HFF-Myc (cell line): ENCODE data around the gene SH3RF3.
"Not testable (repeated sequence)": the region's sequence is repeated elsewhere in the genome, so short reads cannot be mapped to it uniquely, and the experiment has no call there.

Experiments used
- DNase-seq: peaks from one replicate; pipeline ENCODE4 v3.0.0-alpha.2; 2011; ENCODE audit warnings: low read depth; ENCODE audit errors: extremely low read depth
- H3K4me3 ChIP-seq: replicated peaks from 2 replicates; pipeline ENCODE4 v1.5.1; 2011; ENCODE audit warnings: low read depth, mild to moderate bottlenecking, control low read depth, low read length
- CTCF ChIP-seq: IDR thresholded peaks from 2 replicates; pipeline ENCODE4 v1.5.1; 2012; ENCODE audit warnings: mild to moderate bottlenecking, low read depth, low read length, control low read depth; ENCODE audit errors: missing control alignments

The SH3RF3 gene

DNA sequence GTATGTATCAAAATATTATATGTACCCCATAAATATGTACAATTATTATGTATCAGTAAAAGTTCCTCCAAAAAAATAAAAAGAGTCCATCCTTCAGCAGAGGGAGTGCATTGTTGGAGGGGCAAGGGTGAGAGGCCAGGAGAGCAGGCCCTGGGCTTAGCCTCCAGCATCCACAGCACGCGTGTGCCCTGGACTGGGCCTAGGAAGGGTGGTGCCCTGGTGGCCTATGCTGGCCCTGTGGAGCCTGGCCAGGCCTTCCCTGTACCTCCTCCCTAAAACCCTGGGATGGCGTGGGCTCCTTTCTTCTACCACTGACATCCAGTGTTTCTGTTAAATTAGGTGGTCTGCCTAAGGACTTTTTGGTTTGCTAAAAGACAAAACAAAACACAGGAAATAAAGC lies 93.4 kb downstream of the SH3RF3 start:
- no peak for TF ChIP-seq CTCF
- no peak overlapping the region for H3K4me3 ChIP-seq
- no peak for DNase-seq

- no peak for TF ChIP-seq CTCF
- DNase-seq: no peak
- H3K4me3 ChIP-seq: no peak overlapping the region
Observed at GRCh38 chr2:109222825-109223471, 93.9 kb downstream of the SH3RF3 start.

DNA sequence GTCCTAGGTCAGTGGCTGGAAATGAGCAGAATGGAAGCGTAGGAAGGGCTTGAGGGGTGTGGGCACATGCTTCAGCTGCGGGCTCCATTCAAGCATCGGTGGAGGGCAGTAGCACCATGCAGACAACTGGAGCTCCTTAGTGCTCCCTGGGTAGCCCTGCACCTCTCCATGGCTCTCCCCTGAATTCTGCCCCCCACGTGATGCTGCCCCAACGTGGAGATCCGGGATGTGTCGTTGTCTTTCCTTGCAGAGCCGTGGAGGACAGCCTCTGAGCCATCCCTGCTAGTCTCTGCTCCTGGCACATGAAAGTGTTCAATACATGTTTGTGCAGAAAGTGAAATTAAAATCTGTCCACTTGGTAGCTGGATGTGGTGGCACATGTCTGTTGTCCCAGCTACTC lies 94.5 kb downstream of the SH3RF3 start:
- no peak for DNase-seq
- TF ChIP-seq CTCF: no peak
- no peak overlapping the region for H3K4me3 ChIP-seq

DNA sequence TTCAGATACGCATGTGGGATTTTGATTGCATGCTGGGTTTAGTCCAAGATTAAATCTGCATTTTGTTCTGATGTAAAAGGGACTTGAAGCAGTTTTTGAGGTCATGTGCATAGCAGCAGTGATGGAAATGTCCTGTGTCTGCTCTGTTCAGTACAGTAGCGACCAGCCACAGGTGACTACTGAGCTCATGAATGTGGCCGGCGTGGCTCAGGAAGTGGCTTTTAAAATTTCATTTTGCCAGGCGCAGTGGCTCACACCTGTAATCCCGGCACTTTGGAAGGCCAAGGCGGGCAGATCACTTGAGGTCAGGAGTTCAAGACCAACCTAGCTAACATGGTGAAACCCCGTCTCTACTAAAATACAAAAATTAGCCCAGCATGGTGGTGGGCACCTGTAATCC lies 95.3 kb downstream of the SH3RF3 start:
- DNase-seq, H3K4me3 ChIP-seq: not testable (repeated sequence)

GRCh38 chr2:109225170-109225782 lies 96.3 kb downstream of the SH3RF3 start:
- no peak overlapping the region for H3K4me3 ChIP-seq
- DNase-seq: no peak
- no peak for TF ChIP-seq CTCF

DNA sequence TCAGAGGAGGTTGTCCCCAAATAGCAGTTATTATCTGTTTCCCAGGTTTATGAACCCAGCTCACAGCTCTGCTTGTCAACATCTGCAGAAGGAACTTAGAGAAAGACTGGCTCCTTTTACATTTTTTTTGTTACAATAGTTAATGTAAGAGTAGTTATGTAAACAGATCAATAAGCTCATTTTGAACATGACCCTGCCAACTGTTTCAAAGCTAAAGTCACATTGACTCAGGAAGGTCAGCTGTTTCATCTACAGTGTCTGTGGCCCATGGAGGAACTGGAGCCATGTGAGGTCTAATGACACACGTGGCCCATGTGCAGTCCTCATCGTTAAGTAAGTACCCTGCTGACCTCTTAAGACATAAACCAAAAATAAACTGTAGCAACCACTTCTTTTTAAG lies 97.1 kb downstream of the SH3RF3 start:
- H3K4me3 ChIP-seq: no peak overlapping the region
- no peak for DNase-seq
- no peak for TF ChIP-seq CTCF

GRCh38 chr2:109226622-109227021 lies 97.6 kb downstream of the SH3RF3 start:
- no peak overlapping the region for H3K4me3 ChIP-seq
- no peak for DNase-seq
- no peak for TF ChIP-seq CTCF
